ENCODE measurements around the gene NRARP.

NRARP gene

DNA sequence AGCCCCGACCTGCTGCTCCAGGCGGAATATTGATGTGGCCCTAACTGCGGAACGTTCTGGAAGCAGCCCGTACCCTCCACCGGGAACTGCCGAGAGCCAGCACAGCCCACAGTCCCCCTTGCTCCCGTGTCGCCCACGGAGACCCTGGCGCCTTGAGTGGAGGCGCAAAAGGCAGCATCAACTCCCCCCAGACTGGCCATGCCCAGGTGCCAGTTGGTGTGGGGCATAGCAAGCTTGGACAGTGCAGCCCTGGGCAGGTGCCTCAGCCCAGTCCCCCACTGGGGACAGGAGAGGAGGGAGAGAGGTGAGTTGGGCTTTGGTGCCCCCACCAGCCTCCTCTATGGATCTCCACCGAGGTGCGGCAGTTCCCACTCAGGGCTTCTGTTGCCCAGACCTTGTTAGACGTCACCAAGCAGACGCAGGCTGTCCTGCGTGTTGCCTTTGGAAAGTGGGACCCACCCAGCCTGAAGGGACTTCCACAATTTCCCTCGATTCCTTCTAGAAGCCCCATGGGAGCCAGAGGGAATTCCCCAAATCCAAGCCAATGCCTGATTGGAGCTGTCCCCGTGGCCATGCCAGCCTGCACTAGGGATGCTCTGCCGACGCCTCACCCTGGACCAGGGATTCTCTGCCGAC lies 19.8 kb upstream of the NRARP start:
- Histone ChIP-seq H3K36me3 (ENCODE audit: control insufficient read depth, insufficient read depth, low read length) (no peaks in the 10 kb centered on the region), H3K27me3 (ENCODE audit: control insufficient read depth, insufficient read depth, low read length) (no peaks in the 10 kb centered on the region), H3K4me1 (ENCODE audit: control insufficient read depth, insufficient read depth, low read length) (peaks cover 4% of the 10 kb centered on the region), H3K4me3 (ENCODE audit: low read length) (no peak overlapping the region), H3K27ac (ENCODE audit: low read length) (no peak overlapping the region), H3K9me3 (ENCODE audit: control insufficient read depth, insufficient read depth, low read length) (no peaks in the 10 kb centered on the region)
- no peak for DNase-seq (ENCODE audit: low read depth, low spot score)
- no CpG with 5 or more reads among the region's 22 CpGs for WGBS (ENCODE audit: insufficient coverage, insufficient read length)

GRCh38 chr9:137320555-137321384 lies 18.7 kb upstream of the NRARP start:
- WGBS (ENCODE audit: insufficient coverage, insufficient read length) = no CpG with 5 or more reads among the region's 24 CpGs
- DNase-seq (ENCODE audit: low read depth, low spot score) = no peak

DNA sequence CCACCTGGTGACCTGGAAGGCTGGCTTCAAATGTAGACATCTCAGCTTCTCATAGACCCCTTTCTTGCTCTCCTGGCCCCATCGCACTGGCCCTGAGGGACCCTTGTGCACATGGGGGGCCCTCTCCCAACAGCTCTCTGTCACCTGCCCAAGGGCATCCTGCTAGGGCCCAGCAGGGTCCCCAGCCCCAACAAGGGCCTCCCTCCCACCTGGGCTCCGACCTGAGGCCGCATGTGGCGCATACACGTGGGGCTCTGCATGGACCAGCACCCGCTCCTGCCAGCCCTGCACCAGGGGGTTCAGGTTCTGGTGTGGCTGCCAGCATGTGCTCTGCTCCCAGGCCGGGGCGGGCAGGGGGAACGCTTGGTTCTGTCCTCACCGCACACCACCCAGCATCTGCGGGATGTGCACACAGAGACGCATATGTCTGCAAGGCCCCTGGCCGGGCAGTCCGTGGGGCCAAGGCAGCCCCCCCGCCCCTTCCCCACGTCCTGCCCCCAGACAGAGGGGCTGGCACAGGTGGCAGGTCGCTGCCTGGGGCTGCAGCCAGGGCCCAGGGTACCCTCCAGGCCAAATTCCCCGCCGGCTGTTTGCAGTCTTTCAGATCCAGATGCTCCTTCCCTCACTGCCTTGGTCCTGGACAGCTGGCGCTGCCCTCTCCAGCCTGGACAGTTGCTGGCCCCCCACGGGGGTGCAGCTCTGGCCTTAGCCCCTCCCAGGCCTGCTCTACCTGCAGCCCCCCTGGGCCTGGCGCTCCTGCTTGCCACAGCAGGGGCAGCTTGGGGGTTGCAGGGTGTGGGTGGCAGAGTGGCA lies 17.9 kb upstream of the NRARP start:
- no CpG with 5 or more reads among the region's 22 CpGs for WGBS (ENCODE audit: insufficient coverage, insufficient read length)
- DNase-seq (ENCODE audit: low read depth, low spot score) = no peak
- Histone ChIP-seq H3K36me3 (ENCODE audit: control insufficient read depth, insufficient read depth, low read length) (no peaks in the 10 kb centered on the region), H3K27me3 (ENCODE audit: control insufficient read depth, insufficient read depth, low read length) (no peaks in the 10 kb centered on the region), H3K4me1 (ENCODE audit: control insufficient read depth, insufficient read depth, low read length) (peaks cover 5% of the 10 kb centered on the region), H3K27ac (ENCODE audit: low read length) (no peak overlapping the region), H3K4me3 (ENCODE audit: low read length) (no peak overlapping the region), H3K9me3 (ENCODE audit: control insufficient read depth, insufficient read depth, low read length) (no peaks in the 10 kb centered on the region)

More at GRCh38 chr9:137320555-137321384, 18.7 kb upstream of the NRARP start:
- H3K27ac ChIP-seq (ENCODE audit: low read length) = no peak overlapping the region
- peaks cover 4% of the 10 kb centered on the region for H3K4me1 ChIP-seq (ENCODE audit: control insufficient read depth, insufficient read depth, low read length)
- no peak overlapping the region for H3K4me3 ChIP-seq (ENCODE audit: low read length)
- H3K9me3 ChIP-seq (ENCODE audit: control insufficient read depth, insufficient read depth, low read length) = no peaks in the 10 kb centered on the region
- H3K36me3 ChIP-seq (ENCODE audit: control insufficient read depth, insufficient read depth, low read length) = no peaks in the 10 kb centered on the region
- no peaks in the 10 kb centered on the region for H3K27me3 ChIP-seq (ENCODE audit: control insufficient read depth, insufficient read depth, low read length)

GRCh38 chr9:137319011-137319738 lies 17.1 kb upstream of the NRARP start:
- Histone ChIP-seq H3K27me3 (ENCODE audit: control insufficient read depth, insufficient read depth, low read length) (no peaks in the 10 kb centered on the region), H3K4me3 (ENCODE audit: low read length) (no peak overlapping the region), H3K36me3 (ENCODE audit: control insufficient read depth, insufficient read depth, low read length) (no peaks in the 10 kb centered on the region; the same call in 1 of the 2 replicates), H3K9me3 (ENCODE audit: control insufficient read depth, insufficient read depth, low read length) (no peaks in the 10 kb centered on the region), H3K4me1 (ENCODE audit: control insufficient read depth, insufficient read depth, low read length) (peaks cover 10% of the 10 kb centered on the region), H3K27ac (ENCODE audit: low read length) (no peak overlapping the region)
- WGBS (ENCODE audit: insufficient coverage, insufficient read length) = no CpG with 5 or more reads among the region's 26 CpGs
- no peak for DNase-seq (ENCODE audit: low read depth, low spot score)

- Histone ChIP-seq H3K4me1 (ENCODE audit: control insufficient read depth, insufficient read depth, low read length) (peaks cover 13% of the 10 kb centered on the region), H3K9me3 (ENCODE audit: control insufficient read depth, insufficient read depth, low read length) (no peaks in the 10 kb centered on the region), H3K4me3 (ENCODE audit: low read length) (no peak overlapping the region), H3K36me3 (ENCODE audit: control insufficient read depth, insufficient read depth, low read length) (no peaks in the 10 kb centered on the region; the same call in 1 of the 2 replicates), H3K27me3 (ENCODE audit: control insufficient read depth, insufficient read depth, low read length) (no peaks in the 10 kb centered on the region), H3K27ac (ENCODE audit: low read length) (no peak overlapping the region)
- WGBS (ENCODE audit: insufficient coverage, insufficient read length) = no CpG with 5 or more reads among the region's 18 CpGs
- no peak for DNase-seq (ENCODE audit: low read depth, low spot score)
These were observed 16.5 kb upstream of the NRARP start for GRCh38 chr9:137318602-137319001.

DNA sequence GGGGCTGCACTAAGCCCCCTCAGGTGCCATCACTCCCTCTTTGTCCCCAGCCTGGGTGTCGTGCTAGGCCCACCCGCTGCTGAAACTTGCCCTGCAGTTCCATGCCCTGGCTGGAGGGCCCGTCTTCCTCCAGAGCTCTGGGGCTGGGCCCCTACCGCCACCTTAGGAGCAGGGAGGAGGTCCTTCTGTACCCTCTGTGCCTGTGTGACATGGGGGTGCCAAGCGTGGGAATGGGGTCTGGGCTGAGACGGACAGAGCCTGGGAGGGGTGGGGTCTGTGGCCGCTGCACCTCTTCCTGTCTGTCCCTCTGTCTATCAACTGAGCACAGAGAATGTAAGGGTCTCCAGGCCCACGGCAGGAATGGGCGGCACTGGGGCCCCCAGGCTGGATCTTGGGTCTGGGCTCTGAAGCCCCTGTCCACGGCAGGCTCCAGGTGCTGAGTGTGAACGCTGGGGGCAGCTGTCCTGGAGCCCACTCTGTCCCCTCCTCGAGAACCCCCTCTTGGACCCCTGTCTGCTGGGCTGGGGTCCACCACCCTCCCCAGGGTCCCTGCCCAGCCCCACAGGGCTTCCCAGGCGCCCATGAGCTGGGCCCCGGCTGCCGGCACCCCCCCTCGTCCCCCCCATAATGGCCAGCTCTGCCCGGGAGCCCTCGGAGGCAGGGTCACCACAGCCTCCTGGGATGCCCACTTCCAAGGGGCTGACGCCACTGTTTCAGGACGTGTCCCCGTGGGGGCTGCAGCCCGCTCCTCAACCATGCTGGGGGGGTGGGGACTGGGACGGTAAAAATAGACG lies 15.8 kb upstream of the NRARP start:
- H3K9me3 ChIP-seq (ENCODE audit: control insufficient read depth, insufficient read depth, low read length) = no peaks in the 10 kb centered on the region
- no CpG with 5 or more reads among the region's 24 CpGs for whole genome bisulfite sequencing (ENCODE audit: insufficient coverage, insufficient read length)

DNA sequence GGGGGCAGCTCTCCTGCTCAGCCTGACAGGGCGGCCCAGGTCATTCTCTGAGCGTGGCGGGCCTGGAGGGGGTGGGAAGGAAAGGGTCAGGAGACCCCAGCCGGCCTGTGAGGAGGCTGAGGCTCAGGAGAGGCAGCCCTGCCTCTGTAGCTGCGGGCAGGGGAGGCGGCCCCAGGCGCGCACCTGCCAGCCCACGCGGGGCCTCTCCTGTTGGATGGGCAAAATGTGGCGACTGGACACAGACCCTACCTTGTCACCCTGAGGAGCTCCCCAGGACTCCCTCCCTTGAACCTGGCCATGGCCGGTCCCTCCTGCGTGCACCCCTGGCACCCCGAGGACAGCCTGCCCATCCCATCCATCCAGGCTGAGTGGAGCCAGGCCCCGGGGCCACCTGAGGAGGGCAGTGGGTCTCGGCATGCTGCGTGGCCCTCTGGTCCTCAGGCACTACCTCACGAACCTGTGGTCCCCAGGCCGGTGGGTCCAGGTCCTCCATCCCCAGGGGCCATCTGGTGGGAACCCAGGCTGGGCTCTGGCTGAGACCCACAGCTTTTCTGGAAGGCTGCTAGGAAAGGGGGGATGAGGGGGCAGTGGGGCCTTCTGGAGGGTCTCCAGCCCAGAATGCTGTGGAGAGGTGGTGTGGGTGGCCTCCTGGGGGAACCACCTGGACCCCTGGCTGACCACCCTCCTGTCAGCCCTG lies 15.1 kb upstream of the NRARP start:
- H3K4me1 ChIP-seq (ENCODE audit: control insufficient read depth, insufficient read depth, low read length) = peaks cover 13% of the 10 kb centered on the region
- H3K4me3 ChIP-seq (ENCODE audit: low read length) = no peak overlapping the region
- no peaks in the 10 kb centered on the region for H3K9me3 ChIP-seq (ENCODE audit: control insufficient read depth, insufficient read depth, low read length)
- no peak overlapping the region for H3K27ac ChIP-seq (ENCODE audit: low read length)
- no peak for DNase-seq (ENCODE audit: low read depth, low spot score)
- H3K36me3 ChIP-seq (ENCODE audit: control insufficient read depth, insufficient read depth, low read length) = no peaks in the 10 kb centered on the region; the same call in 1 of the 2 replicates
- no peaks in the 10 kb centered on the region for H3K27me3 ChIP-seq (ENCODE audit: control insufficient read depth, insufficient read depth, low read length)
- WGBS (ENCODE audit: insufficient coverage, insufficient read length) = no CpG with 5 or more reads among the region's 19 CpGs

More for the DNA sequence above, 15.8 kb upstream of the NRARP start:
- H3K36me3 ChIP-seq (ENCODE audit: control insufficient read depth, insufficient read depth, low read length) = no peaks in the 10 kb centered on the region; the same call in 1 of the 2 replicates
- H3K4me3 ChIP-seq (ENCODE audit: low read length) = no peak overlapping the region
- DNase-seq (ENCODE audit: low read depth, low spot score) = no peak
- H3K27me3 ChIP-seq (ENCODE audit: control insufficient read depth, insufficient read depth, low read length) = no peaks in the 10 kb centered on the region
- peaks cover 13% of the 10 kb centered on the region for H3K4me1 ChIP-seq (ENCODE audit: control insufficient read depth, insufficient read depth, low read length)
- no peak overlapping the region for H3K27ac ChIP-seq (ENCODE audit: low read length)

DNA sequence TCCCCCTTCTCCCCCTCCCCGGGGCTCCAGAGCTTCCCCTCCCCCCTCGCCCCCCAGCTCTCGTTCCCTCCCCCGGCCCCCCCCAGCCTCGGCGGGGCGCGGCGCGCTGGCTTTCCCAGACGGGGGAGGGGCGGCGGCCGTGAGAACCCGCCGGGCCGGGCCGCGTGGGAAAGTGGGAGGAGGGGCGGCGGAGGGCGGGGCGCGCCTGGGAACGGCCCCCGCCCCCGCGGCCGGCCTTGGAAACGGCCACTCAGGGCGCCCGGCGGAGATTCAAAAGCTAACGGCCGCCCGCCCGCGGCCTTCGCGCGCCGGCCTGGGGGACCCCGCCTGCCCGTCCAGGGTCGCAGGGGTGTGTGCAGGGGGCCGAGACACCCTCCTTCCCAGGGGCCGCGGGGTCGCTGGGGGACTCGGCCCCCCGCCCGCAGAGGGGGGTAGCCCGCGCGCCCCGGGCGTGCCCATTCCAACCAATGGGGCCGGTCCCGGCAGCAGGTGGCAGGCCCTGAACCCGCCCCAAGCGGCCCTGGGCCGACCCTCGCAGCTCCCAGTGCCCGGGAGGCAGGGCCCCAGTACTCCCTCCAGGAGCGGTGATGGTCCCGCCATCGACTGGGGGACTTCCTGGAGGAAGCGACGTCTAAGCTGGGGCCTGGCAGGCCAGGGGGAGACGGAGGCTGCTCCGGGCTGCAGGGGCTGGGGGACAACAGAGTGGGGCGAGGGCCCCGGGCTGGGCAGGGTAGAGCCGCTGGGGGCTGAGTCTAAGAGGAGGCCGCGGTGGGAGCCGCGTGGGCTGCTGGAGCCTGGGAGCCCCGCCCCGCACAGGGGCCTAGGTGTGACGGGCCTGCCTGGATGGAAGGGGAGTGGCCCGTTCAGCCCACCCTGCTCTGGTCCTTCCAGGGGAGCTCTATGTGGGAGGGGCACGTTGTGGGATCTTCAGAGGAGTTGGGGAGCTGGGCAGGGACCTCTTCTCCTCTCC lies 14.2 kb upstream of the NRARP start:
- WGBS (ENCODE audit: insufficient coverage, insufficient read length) = no CpG with 5 or more reads among the region's 83 CpGs
- DNase-seq (ENCODE audit: low read depth, low spot score) = no peak
- peaks cover 13% of the 10 kb centered on the region for H3K4me1 ChIP-seq (ENCODE audit: control insufficient read depth, insufficient read depth, low read length)
- H3K27me3 ChIP-seq (ENCODE audit: control insufficient read depth, insufficient read depth, low read length) = no peaks in the 10 kb centered on the region
- peak overlapping the region; percentile 19; the same call in 1 of the 2 replicates for H3K4me3 ChIP-seq (ENCODE audit: low read length)
- H3K36me3 ChIP-seq (ENCODE audit: control insufficient read depth, insufficient read depth, low read length) = no peaks in the 10 kb centered on the region; the same call in 1 of the 2 replicates
- no peaks in the 10 kb centered on the region for H3K9me3 ChIP-seq (ENCODE audit: control insufficient read depth, insufficient read depth, low read length)
- no peak overlapping the region for H3K27ac ChIP-seq (ENCODE audit: low read length)
